Nephron progenitor cell (in vitro differentiated cells): Measurements from ENCODE around the gene SNX27.
A peak's percentile ranks its signal among the peaks of the same experiment; 100 is the strongest.
"Not testable (repeated sequence)": the region's sequence is repeated elsewhere in the genome, so short reads cannot be mapped to it uniquely, and the experiment has no call there.

ENCODE experiments used
- DNase-seq: peaks from one replicate; pipeline ENCODE4 v3.0.0; 2021
- H3K27ac Mint-ChIP-seq: 2 replicates; pipeline ENCODE4 v1.8.0; 2021; ENCODE audit warnings: mild to moderate bottlenecking, moderate library complexity, mixed read lengths
- H3K27me3 Mint-ChIP-seq: 2 replicates; pipeline ENCODE4 v1.8.0; 2021; ENCODE audit warnings: mild to moderate bottlenecking, low read depth, mixed read lengths; ENCODE audit not compliant: poor library complexity
- H3K36me3 Mint-ChIP-seq: 2 replicates; pipeline ENCODE4 v1.8.0; 2021; ENCODE audit warnings: low read depth, mixed read lengths
- H3K4me1 Mint-ChIP-seq: 2 replicates; pipeline ENCODE4 v1.8.0; 2021; ENCODE audit warnings: mixed read lengths
- H3K4me3 Mint-ChIP-seq: 2 replicates; pipeline ENCODE4 v1.8.0; 2021; ENCODE audit warnings: mild to moderate bottlenecking, moderate library complexity, mixed read lengths
- H3K9me3 Mint-ChIP-seq: 2 replicates; pipeline ENCODE4 v1.8.0; 2021; ENCODE audit warnings: mild to moderate bottlenecking, moderate library complexity, mixed read lengths
- TF ChIP-seq, protein P1 (sequence below): fragments of 200-600 bp; sonication (generic); IDR thresholded peaks from 2 replicates; pipeline ENCODE4 v1.5.0; 2021; ENCODE audit warnings: antibody characterized with exemption

SNX27 gene

DNA sequence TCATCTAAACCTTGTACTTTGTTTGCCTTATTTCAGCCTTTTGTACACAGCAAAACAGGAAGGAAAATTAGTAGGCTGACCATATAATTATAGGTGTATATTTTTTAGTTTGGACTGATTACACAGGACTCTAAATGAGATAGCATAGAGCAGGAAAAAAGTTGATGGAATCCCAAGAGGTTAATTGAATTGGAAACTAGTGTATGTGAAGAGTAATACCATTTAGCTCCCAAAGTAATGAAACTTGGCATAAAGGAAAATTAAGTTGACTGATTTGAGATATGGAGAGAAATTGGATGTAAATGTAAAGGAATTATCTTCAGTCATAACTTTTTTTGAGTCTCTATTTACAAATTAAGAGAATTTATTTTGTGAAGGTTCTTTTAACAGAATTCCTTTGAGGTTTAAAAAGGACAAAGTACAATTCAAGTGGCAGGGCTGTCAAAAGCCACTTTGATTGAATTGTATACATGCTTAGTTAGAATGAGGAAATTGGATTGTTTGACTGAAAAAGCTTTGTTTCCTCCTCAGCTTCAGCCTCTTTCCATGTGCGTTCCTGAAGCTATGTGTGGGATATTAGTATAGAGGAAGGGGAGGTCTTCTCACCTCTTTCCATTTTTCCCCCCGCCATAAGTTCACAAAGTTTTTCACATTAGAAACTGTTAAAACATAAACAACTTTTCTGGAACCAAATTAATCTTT is 26.4 kb downstream of the SNX27 start:
- Mint-ChIP-seq H3K36me3 (peaks cover 28% of the 10 kb centered on the region), H3K4me3 (no peak overlapping the region), H3K4me1 (peaks cover 7% of the 10 kb centered on the region), H3K27ac (no peak overlapping the region), H3K27me3 (no peaks in the 10 kb centered on the region), H3K9me3 (no peaks in the 10 kb centered on the region)
- TF ChIP-seq, protein P1, sequence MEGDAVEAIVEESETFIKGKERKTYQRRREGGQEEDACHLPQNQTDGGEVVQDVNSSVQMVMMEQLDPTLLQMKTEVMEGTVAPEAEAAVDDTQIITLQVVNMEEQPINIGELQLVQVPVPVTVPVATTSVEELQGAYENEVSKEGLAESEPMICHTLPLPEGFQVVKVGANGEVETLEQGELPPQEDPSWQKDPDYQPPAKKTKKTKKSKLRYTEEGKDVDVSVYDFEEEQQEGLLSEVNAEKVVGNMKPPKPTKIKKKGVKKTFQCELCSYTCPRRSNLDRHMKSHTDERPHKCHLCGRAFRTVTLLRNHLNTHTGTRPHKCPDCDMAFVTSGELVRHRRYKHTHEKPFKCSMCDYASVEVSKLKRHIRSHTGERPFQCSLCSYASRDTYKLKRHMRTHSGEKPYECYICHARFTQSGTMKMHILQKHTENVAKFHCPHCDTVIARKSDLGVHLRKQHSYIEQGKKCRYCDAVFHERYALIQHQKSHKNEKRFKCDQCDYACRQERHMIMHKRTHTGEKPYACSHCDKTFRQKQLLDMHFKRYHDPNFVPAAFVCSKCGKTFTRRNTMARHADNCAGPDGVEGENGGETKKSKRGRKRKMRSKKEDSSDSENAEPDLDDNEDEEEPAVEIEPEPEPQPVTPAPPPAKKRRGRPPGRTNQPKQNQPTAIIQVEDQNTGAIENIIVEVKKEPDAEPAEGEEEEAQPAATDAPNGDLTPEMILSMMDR = no peak
- no peak for DNase-seq

DNA sequence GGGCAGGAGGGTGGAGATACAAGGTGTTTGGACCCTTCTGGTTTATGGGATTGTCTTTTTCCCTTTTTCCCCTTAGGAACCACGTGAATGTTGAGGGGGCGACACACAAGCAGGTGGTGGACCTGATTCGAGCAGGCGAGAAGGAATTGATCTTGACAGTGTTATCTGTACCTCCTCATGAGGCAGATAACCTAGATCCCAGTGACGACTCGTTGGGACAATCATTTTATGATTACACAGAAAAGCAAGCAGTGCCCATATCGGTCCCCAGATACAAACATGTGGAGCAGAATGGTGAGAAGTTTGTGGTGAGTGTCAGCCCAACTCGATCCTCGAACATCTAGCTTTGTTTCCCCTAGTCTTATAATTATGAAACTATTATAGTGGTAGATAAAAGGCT is 27.0 kb downstream of the SNX27 start:
- no peak overlapping the region for H3K4me3 Mint-ChIP-seq

GRCh38 chr1:151639466-151639865 is 27.6 kb downstream of the SNX27 start:
- H3K36me3 Mint-ChIP-seq = peaks cover 34% of the 10 kb centered on the region
- no peak overlapping the region for H3K4me3 Mint-ChIP-seq
- no peaks in the 10 kb centered on the region for H3K4me1 Mint-ChIP-seq
- H3K27me3 Mint-ChIP-seq = no peaks in the 10 kb centered on the region
- no peak for DNase-seq
- no peaks in the 10 kb centered on the region for H3K9me3 Mint-ChIP-seq
- TF ChIP-seq, protein P1 = no peak
- peak overlapping the region; percentile 16 for H3K27ac Mint-ChIP-seq

More for the DNA sequence above, 27.0 kb downstream of the SNX27 start:
- Mint-ChIP-seq H3K9me3 (no peaks in the 10 kb centered on the region), H3K4me1 (peaks cover 1% of the 10 kb centered on the region), H3K36me3 (peaks cover 28% of the 10 kb centered on the region), H3K27ac (no peak overlapping the region), H3K27me3 (no peaks in the 10 kb centered on the region)
- TF ChIP-seq, protein P1 = no peak
- no peak for DNase-seq

- H3K4me1 Mint-ChIP-seq = no peaks in the 10 kb centered on the region
- no peak overlapping the region for H3K4me3 Mint-ChIP-seq
- peaks cover 4% of the 10 kb centered on the region for H3K9me3 Mint-ChIP-seq
- H3K36me3 Mint-ChIP-seq = peaks cover 44% of the 10 kb centered on the region
- TF ChIP-seq, protein P1 = no peak
- no peak for DNase-seq
- no peaks in the 10 kb centered on the region for H3K27me3 Mint-ChIP-seq
- H3K27ac Mint-ChIP-seq = no peak overlapping the region
Observed at GRCh38 chr1:151641229-151641628, 29.4 kb downstream of the SNX27 start.

- not testable (repeated sequence) for H3K27ac Mint-ChIP-seq, H3K27me3 Mint-ChIP-seq, H3K4me3 Mint-ChIP-seq
Observed at GRCh38 chr1:151643085-151643484, 31.2 kb downstream of the SNX27 start.

GRCh38 chr1:151644001-151644400 is 32.2 kb downstream of the SNX27 start:
- Mint-ChIP-seq H3K27ac (no peak overlapping the region), H3K27me3 (no peaks in the 10 kb centered on the region), H3K4me1 (no peaks in the 10 kb centered on the region), H3K36me3 (peaks cover 57% of the 10 kb centered on the region), H3K9me3 (peaks cover 14% of the 10 kb centered on the region), H3K4me3 (no peak overlapping the region)
- no peak for DNase-seq
- TF ChIP-seq, protein P1 = no peak

More at GRCh38 chr1:151643085-151643484, 31.2 kb downstream of the SNX27 start:
- not testable (repeated sequence) for H3K4me1 Mint-ChIP-seq, DNase-seq, H3K9me3 Mint-ChIP-seq
- H3K36me3 Mint-ChIP-seq = peaks cover 55% of the 10 kb centered on the region
